Sigmoid colon (tissue), 7 donors: Measurements from ENCODE around the gene OPRM1. TPM values are rescaled to one million over a fixed set of nuclear protein-coding genes. Genes with fewer than 3 reads are reported as not detected.

Experiments used
- DNase-seq: peaks from one replicate; pipeline ENCODE4 v3.0.0-alpha.2; 2019
- H3K27ac ChIP-seq, 4 donors: fragments of 200-600 bp; sonication (generic); one replicate each; pipeline ENCODE4 v1.5.1; 2016 to 2019; ENCODE audit warnings: mild to moderate bottlenecking in 1 of 4
- H3K27me3 ChIP-seq, 3 donors: fragments of 200-600 bp; sonication (generic); one replicate each; pipeline ENCODE4 v1.5.1; 2019; ENCODE audit warnings: mild to moderate bottlenecking in 1 of 3
- H3K36me3 ChIP-seq, 4 donors: fragments of 200-600 bp; sonication (generic); one replicate each; pipeline ENCODE4 v1.5.1; 2016 to 2019
- H3K4me1 ChIP-seq, 4 donors: fragments of 200-600 bp; sonication (generic); one replicate each; pipeline ENCODE4 v1.5.1; 2017 to 2019
- H3K4me3 ChIP-seq, 4 donors: fragments of 200-600 bp; sonication (generic); one replicate each; pipeline ENCODE4 v1.5.1; 2017 to 2019; ENCODE audit warnings: mild to moderate bottlenecking in 2 of 4, moderate library complexity in 1 of 4
- H3K9me3 ChIP-seq, 4 donors: fragments of 200-600 bp in 3 of 4; sonication (generic) in 3 of 4; one replicate each; pipeline versions ENCODE4 v1.5.1 to v1.6.1; 2013 to 2019
- EP300 ChIP-seq, 4 donors: sonication (generic); formaldehyde crosslinking; IDR thresholded peaks; one replicate each; pipeline ENCODE4 v1.6.1; 2017; ENCODE audit warnings: antibody characterized with exemption in 4 of 4
- POLR2A ChIP-seq, 2 donors: fragments of 450-650 bp; IDR thresholded peaks; one replicate each; pipeline ENCODE4 v1.6.1; 2016; ENCODE audit warnings: antibody characterized with exemption in 2 of 2, mild to moderate bottlenecking in 2 of 2, moderate library complexity in 2 of 2
- POLR2AphosphoS5 ChIP-seq, 4 donors: sonication (generic); formaldehyde crosslinking; IDR thresholded peaks; one replicate each; pipeline ENCODE4 v1.6.1; 2017; ENCODE audit warnings: antibody characterized with exemption in 4 of 4
- WGBS, 2 donors: extraction: QIAGEN DNeasy Blood & Tissue Kit; methylation state at CpG; one replicate each; pipeline ENCODE4 v1.1.7; 2013; 5-methylcytosine and 5-hydroxymethylcytosine counted together
- intact Hi-C: fragments of 100-400 bp; cut with DNase I; formaldehyde crosslinking; loops from one replicate; pipeline ENCODE4 v1.15.1; 2023
- polyA plus RNA-seq, 3 donors: library from polyadenylated mRNA; stranded (reverse); fragments of 200-250 nt; gene quantifications; one replicate each; pipeline ENCODE4 v1.2.3, GENCODE V29; 2013
- total RNA-seq, 4 donors: library from RNA; depleted of rRNA; stranded (reverse); fragments of >200 nt; gene quantifications; one replicate each; pipeline ENCODE4 v1.1.0, GENCODE V29; 2016
- TF ChIP-seq, protein P1 (sequence below), 4 experiments: fragments of 450-650 bp in 3 of 4; fragments of 200-600 bp in 1 of 4; IDR thresholded peaks; one replicate each; pipeline ENCODE4 v1.5.1; 2016 to 2019; ENCODE audit warnings: antibody characterized with exemption in 4 of 4, mild to moderate bottlenecking in 3 of 4, moderate library complexity in 2 of 4
- donor health status: healthy with polysubstance abuse.
- donor health status: Bipolar disorder and iron deficiency.
- donor health status: healthy.

OPRM1 gene
- total and polyA plus RNA-seq, 7 donors, result 0.19 to 3.3 (median 0.49) TPM; not detected in 2

- H3K36me3 ChIP-seq, result no peaks in the 10 kb centered on the region
- TF ChIP-seq POLR2AphosphoS5 (IDR thresholded peaks at IDR 0.05) (no peak), POLR2A (IDR thresholded peaks at IDR 0.05) (no peak), EP300 (IDR thresholded peaks at IDR 0.05) (no peak)
- TF ChIP-seq, protein P1, sequence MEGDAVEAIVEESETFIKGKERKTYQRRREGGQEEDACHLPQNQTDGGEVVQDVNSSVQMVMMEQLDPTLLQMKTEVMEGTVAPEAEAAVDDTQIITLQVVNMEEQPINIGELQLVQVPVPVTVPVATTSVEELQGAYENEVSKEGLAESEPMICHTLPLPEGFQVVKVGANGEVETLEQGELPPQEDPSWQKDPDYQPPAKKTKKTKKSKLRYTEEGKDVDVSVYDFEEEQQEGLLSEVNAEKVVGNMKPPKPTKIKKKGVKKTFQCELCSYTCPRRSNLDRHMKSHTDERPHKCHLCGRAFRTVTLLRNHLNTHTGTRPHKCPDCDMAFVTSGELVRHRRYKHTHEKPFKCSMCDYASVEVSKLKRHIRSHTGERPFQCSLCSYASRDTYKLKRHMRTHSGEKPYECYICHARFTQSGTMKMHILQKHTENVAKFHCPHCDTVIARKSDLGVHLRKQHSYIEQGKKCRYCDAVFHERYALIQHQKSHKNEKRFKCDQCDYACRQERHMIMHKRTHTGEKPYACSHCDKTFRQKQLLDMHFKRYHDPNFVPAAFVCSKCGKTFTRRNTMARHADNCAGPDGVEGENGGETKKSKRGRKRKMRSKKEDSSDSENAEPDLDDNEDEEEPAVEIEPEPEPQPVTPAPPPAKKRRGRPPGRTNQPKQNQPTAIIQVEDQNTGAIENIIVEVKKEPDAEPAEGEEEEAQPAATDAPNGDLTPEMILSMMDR (IDR thresholded peaks at IDR 0.05), result no peak
- no peak overlapping the region for H3K27ac ChIP-seq
- intact Hi-C loops, result no loop called here
- no peaks in the 10 kb centered on the region for H3K27me3 ChIP-seq
- H3K4me3 ChIP-seq, result no peak overlapping the region
- no peaks in the 10 kb centered on the region for H3K9me3 ChIP-seq
- DNase-seq, result no peak
- H3K4me1 ChIP-seq, result no peaks in the 10 kb centered on the region
- WGBS, 2 donors, result 95% methylated on average over 2 of the region's 2 CpGs
These were observed 194.3 kb downstream of the OPRM1 start for GRCh38 chr6:154233383-154233782.

DNA sequence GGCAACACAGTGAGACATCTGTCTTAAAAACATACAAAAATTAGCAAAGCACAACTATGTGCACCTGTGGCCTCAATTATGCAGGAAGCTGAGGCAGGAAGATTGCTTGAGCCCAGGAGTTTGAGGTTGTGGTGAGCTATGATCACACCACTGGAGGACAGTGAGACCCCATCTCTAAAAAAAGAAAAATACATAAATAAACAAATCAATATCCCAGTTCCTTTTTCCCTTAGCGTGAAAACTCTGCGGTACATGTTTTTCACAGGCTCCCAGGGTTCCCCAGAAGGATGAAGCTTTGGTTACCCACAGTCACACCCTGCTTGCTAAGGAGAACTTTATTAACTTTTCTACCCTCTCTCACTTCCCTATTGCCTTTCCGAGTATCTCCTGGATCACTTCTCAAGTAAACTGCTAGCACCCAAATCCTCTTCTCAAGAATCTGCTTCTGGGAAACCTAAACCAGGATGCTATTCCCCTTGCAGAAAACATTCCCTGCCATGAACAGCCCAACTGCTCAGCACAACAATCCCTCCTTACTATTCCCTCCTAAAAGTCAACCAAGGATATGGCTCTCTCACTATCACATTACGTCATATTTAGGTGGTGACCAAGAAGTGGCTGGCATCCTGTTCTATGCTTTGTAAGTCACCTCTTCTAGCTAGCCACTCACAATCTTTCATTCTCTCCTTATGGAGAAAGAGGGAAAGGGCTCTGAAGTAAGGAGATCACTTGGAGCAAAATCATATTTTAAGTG is 195.2 kb downstream of the OPRM1 start:
- WGBS, 2 donors, result 66 to 82% methylated on average over 4 of the region's 4 CpGs
- no peaks in the 10 kb centered on the region for H3K9me3 ChIP-seq
- no peaks in the 10 kb centered on the region for H3K4me1 ChIP-seq
- H3K27me3 ChIP-seq, result no peaks in the 10 kb centered on the region
- H3K27ac ChIP-seq, result no peak overlapping the region
- TF ChIP-seq POLR2A (IDR thresholded peaks at IDR 0.05) (no peak), EP300 (IDR thresholded peaks at IDR 0.05) (no peak), POLR2AphosphoS5 (IDR thresholded peaks at IDR 0.05) (no peak)
- TF ChIP-seq, protein P1 (IDR thresholded peaks at IDR 0.05), result no peak
- DNase-seq, result no peak
- H3K36me3 ChIP-seq, result no peaks in the 10 kb centered on the region
- H3K4me3 ChIP-seq, result no peak overlapping the region
- intact Hi-C loops, result no loop called here

- no peak for DNase-seq
- Histone ChIP-seq H3K36me3 (no peaks in the 10 kb centered on the region), H3K4me1 (no peaks in the 10 kb centered on the region), H3K27ac (no peak overlapping the region), H3K9me3 (no peaks in the 10 kb centered on the region), H3K27me3 (no peaks in the 10 kb centered on the region), H3K4me3 (no peak overlapping the region)
- TF ChIP-seq POLR2AphosphoS5 (IDR thresholded peaks at IDR 0.05) (no peak), POLR2A (IDR thresholded peaks at IDR 0.05) (no peak), EP300 (IDR thresholded peaks at IDR 0.05) (no peak)
- TF ChIP-seq, protein P1 (IDR thresholded peaks at IDR 0.05), result no peak
- WGBS, 2 donors, result 89 to 91% methylated on average over 4 of the region's 4 CpGs
- intact Hi-C loops, result no loop called here
These were observed 197.7 kb downstream of the OPRM1 start for GRCh38 chr6:154236646-154237301.

- TF ChIP-seq POLR2A (IDR thresholded peaks at IDR 0.05) (no peak), POLR2AphosphoS5 (IDR thresholded peaks at IDR 0.05) (no peak)
- TF ChIP-seq, protein P1 (IDR thresholded peaks at IDR 0.05), result no peak
- DNase-seq, result no peak
- no peak overlapping the region for H3K4me3 ChIP-seq
- no peaks in the 10 kb centered on the region for H3K36me3 ChIP-seq
- no peaks in the 10 kb centered on the region for H3K4me1 ChIP-seq
- H3K27ac ChIP-seq, result no peak overlapping the region
- no peaks in the 10 kb centered on the region for H3K27me3 ChIP-seq
- intact Hi-C loops, result no loop called here
- WGBS, 2 donors, result 86 to 92% methylated on average over 2 of the region's 2 CpGs
- no peaks in the 10 kb centered on the region for H3K9me3 ChIP-seq
These were observed 199.8 kb downstream of the OPRM1 start for GRCh38 chr6:154238831-154239230.
